ENCODE data around the gene ADGRL2. TPM values are rescaled to one million over a fixed set of nuclear protein-coding genes. Genes with fewer than 3 reads are reported as not detected.

ADGRL2 gene
- polyA plus RNA-seq, 1 of the 3 experiments (the other 2 are of a cell fraction): 40.3 TPM

- TF ChIP-seq EP300 (IDR thresholded peaks at IDR 0.05; ENCODE audit: borderline replicate concordance in 1 of 2, low read depth in 1 of 2, low read length in 1 of 2): no peak
Observed at GRCh38 chr1:81950591-81951244, 150.0 kb downstream of the ADGRL2 start (continued).

- Histone ChIP-seq H3K9me2 (no peaks in the 10 kb centered on the region), H3K9me3 (no peaks in the 10 kb centered on the region), H3K4me2 (no peak overlapping the region), H2AFZ (ENCODE audit: low read depth) (no peak overlapping the region), H4K20me1 (ENCODE audit: insufficient read depth) (no peaks in the 10 kb centered on the region), H3K27me3 (ENCODE audit: insufficient read depth) (no peaks in the 10 kb centered on the region), H3K4me3 (ENCODE audit: low read depth in 2 of 2, low read length in 1 of 2) (no peak overlapping the region), H3K27ac (ENCODE audit: low read depth in 2 of 2, low read length in 1 of 2) (no peak overlapping the region), H3K4me1 (ENCODE audit: control insufficient read depth in 1 of 2, insufficient read depth in 2 of 2, low read depth in 1 of 2, low read length in 1 of 2) (peaks cover 0 to 7% of the 10 kb centered on the region in 2 experiments; a peak in 2 of 4 replicates), H3K9ac (no peak overlapping the region), H3K79me2 (ENCODE audit: insufficient read depth) (peaks cover 4% of the 10 kb centered on the region; the same call in 1 of the 2 replicates), H3F3A (replicated peaks; ENCODE audit: insufficient read depth) (peaks cover 4% of the 10 kb centered on the region), H3K36me3 (replicated peaks in 1 of 2; ENCODE audit: control insufficient read depth in 1 of 2, insufficient read depth in 2 of 2, low read length in 1 of 2) (peaks cover 49 to 62% of the 10 kb centered on the region in 2 experiments)
- ChIA-PET CTCF (no interaction called here), POLR2A (no interaction called here)
- TF ChIP-seq, protein P1, sequence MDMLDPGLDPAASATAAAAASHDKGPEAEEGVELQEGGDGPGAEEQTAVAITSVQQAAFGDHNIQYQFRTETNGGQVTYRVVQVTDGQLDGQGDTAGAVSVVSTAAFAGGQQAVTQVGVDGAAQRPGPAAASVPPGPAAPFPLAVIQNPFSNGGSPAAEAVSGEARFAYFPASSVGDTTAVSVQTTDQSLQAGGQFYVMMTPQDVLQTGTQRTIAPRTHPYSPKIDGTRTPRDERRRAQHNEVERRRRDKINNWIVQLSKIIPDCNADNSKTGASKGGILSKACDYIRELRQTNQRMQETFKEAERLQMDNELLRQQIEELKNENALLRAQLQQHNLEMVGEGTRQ (IDR thresholded peaks at IDR 0.05; ENCODE audit: borderline replicate concordance, low read depth, low read length): no peak
- TF ChIP-seq POLR2AphosphoS5 (IDR thresholded peaks at IDR 0.05; ENCODE audit: low read depth, low read length) (no peak), CHD2 (IDR thresholded peaks at IDR 0.05; ENCODE audit: low read length, partially characterized antibody) (no peak), TAF1 (IDR thresholded peaks at IDR 0.05; ENCODE audit: borderline replicate concordance, low read depth, low read length) (no peak), RXRA (IDR thresholded peaks at IDR 0.05; ENCODE audit: borderline replicate concordance, low read depth) (no peak), JUND (IDR thresholded peaks at IDR 0.05) (no peak), EP300 (IDR thresholded peaks at IDR 0.05; ENCODE audit: borderline replicate concordance in 1 of 2, low read depth in 1 of 2, low read length in 1 of 2) (no peak), MXI1 (IDR thresholded peaks at IDR 0.05; ENCODE audit: low read depth, low read length) (no peak), SMC3 (IDR thresholded peaks at IDR 0.05; ENCODE audit: low read depth, low read length) (no peak), NRF1 (IDR thresholded peaks at IDR 0.05; ENCODE audit: low read depth, low read length) (no peak), FOXJ3 (CRISPR knock-in tag; IDR thresholded peaks at IDR 0.05) (no peak), TEAD4 (IDR thresholded peaks at IDR 0.05; ENCODE audit: borderline replicate concordance, insufficient read depth) (no peak), ELF1 (IDR thresholded peaks at IDR 0.05) (no peak), FOSL2 (IDR thresholded peaks at IDR 0.05; ENCODE audit: borderline replicate concordance, low read depth) (no peak), FOXM1 (IDR thresholded peaks at IDR 0.05; ENCODE audit: low read depth) (no peak), GATA2 (CRISPR knock-in tag; IDR thresholded peaks at IDR 0.05) (no peak), REST (IDR thresholded peaks at IDR 0.05; ENCODE audit: low read depth, low read length) (no peak), NFIC (IDR thresholded peaks at IDR 0.05; ENCODE audit: borderline replicate concordance) (no peak)
- TF ChIP-seq, protein P2, sequence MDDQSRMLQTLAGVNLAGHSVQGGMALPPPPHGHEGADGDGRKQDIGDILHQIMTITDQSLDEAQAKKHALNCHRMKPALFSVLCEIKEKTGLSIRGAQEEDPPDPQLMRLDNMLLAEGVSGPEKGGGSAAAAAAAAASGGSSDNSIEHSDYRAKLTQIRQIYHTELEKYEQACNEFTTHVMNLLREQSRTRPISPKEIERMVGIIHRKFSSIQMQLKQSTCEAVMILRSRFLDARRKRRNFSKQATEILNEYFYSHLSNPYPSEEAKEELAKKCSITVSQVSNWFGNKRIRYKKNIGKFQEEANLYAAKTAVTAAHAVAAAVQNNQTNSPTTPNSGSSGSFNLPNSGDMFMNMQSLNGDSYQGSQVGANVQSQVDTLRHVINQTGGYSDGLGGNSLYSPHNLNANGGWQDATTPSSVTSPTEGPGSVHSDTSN (IDR thresholded peaks at IDR 0.05): no peak
- TF ChIP-seq, protein P3, sequence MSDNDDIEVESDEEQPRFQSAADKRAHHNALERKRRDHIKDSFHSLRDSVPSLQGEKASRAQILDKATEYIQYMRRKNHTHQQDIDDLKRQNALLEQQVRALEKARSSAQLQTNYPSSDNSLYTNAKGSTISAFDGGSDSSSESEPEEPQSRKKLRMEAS (IDR thresholded peaks at IDR 0.05; ENCODE audit: low read depth): no peak
- no peak for DNase-seq
- WGBS (ENCODE audit: low lambda C conversion rate): 78% methylated on average over 6 of the region's 8 CpGs
Observed at GRCh38 chr1:81954534-81955020, 153.8 kb downstream of the ADGRL2 start.

Data from SK-N-SH (cell line).